ENCODE measurements around the gene MARCOL. TPM values are rescaled to one million over a fixed set of nuclear protein-coding genes. Genes with fewer than 3 reads are reported as not detected.

Gene MARCOL, protein sequence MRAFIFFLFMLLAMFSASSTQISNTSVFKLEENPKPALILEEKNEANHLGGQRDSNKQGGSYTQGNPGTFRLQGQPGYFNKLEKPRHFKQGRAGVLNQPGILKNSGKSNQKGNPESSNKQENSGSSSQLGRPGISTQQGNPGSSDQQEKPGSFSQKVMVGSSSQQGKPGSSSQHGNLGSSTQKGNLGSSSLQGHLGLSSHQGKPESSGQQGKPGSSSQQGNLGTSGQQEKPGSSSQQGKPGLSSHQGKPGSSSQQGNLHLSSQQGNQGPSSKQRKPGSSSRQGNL
- not detected for total RNA-seq

DNA sequence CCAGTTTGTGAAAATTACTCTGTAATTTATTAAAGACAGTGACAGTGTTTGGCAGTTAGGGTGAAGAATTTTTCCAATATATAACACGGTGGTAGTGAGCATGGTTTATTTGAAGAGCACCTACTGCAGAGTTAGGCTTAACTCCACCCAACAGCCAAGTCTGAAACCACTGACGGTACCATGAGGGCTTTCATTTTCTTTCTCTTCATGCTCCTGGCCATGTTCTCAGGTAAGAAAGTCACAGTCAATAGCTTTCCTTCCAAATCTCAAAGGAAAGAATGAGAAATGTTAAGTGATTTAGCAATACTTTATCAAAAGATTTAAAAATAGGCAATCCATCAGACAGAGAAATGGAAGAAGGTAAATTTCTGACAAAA, at the start of gene MARCOL:
Gene MARCOL, plus strand, starts transcription at position 108 of the 377 bp plus-strand sequence. Its CDS starts 73 bp downstream, at position 181.
- no peak for DNase-seq

DNA sequence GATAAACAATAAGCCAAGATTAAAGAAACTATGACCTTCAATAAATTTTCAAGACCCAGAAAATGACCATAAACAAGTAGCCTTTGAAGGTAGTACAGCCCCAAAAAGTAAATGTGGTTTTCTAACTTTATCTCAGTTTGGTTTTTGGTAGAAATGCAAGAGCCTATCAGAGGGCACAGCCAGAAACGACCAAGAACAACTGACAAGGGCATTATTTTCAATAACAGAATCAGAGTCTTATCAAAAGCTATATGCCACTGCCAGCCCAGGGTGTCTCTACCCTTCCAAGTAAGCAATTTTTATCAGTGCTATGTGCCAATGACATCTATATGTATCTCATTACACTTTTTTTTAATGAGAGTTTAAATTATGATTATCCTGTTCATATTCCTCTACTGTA, 47.3 kb upstream of the MARCOL start:
- DNase-seq, result no peak

DNA sequence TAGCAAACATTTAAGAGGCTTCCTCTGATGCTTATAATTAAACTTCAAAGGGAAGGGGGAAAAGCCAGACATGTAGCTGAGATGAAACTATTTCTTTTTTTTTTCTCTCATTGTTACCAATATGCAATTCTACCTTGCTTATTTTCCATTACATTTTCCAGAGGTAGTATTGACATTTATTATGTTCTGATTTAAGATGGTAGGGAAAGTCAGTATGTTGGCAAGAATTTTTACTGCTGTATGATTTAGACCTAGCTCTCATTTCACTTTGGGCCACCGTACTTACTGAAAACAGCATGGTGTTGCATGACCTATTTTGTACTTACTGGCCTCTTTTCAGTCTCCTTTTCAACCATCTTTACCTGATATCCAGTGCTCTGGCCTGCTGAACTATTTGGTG, 45.1 kb upstream of the MARCOL start:
- DNase-seq, result no peak

DNA sequence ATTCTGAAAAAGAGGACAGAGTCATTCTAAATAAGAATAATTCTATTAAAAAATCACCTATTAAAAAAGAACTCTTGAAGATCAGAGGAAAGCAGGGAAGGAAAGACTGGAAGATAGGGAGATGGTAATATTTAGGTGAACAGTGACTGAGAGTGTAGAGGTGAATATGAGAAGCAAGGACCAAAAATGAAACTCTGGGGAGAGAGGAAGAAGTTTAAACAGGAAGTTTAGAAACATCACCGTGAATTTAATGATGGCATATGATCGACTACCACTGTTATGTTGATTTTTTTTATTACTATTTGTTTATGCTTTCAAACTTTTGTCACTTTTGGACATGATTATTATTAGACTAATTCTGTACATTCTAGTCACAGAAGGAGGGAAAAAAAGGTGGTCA, 37.2 kb upstream of the MARCOL start:
- DNase-seq, result no peak

DNA sequence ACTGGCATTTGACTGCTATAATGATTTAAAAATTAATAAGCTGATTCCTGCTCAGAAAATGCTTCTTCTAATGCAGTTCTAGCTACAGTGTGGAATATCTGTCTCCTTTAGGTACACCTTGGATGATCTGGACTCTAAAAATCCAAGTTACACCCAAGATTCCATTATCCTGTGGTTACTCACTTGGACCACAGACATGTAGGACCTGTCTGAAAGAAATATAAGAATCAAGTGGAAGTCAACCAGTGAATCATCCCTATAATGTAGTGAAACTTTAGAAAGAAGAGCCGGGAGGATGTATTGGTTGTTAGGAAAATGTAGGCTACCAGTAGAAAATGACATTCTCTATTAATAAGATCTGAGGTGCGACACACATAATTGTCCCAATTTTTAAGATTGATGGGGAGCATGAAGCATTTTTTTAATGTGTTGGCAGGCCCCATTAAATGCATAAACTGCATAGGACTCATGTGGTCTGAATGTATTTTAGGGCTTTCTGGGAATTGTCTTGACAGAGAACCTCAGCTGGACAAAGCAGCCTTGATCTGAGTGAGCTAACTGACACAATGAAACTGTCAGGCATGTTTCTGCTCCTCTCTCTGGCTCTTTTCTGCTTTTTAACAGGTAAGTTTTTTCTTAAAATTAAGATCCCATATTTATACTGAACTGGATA, 35.7 kb upstream of the MARCOL start, which contains the start of gene SPINK6:
Gene SPINK6, plus strand, starts transcription at position 512 of the 673 bp plus-strand sequence. Its CDS starts 55 bp downstream, at position 567.
- no peak for DNase-seq

DNA sequence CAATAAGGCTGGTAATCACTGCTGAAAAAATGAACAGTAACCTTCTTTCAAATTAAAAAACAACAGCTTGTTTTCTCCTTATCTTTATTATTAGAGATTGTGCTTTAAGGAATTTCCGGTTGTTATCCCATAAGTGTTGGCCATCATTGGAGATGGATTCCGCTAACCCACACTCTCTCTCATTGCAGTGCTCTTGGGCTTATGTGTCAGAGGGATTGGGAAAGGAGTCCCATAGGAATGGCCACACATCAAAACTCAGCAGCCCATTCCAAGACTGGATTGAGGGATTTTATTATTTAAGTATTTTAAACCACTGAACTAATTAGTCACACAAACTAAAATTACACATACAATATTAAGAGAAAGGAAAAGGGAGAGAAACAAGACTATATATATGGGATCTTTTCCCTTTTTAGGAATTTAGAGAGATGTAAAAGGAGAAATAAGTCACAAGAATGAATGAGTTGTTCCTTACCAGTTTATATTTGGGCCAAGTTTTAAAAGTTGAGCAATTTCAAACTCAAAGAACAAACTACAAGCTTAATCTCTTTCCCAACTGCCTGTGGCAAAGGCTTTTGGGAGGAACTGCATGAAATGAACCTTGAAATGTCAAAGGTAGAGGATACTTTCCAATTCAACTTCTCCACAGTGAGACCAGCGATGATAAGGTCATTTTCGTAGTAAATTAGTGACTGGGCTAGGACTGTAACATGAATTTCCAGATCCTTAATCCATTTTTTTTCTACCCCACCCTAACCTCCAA, 33.1 kb upstream of the MARCOL start:
- DNase-seq, result no peak

DNA sequence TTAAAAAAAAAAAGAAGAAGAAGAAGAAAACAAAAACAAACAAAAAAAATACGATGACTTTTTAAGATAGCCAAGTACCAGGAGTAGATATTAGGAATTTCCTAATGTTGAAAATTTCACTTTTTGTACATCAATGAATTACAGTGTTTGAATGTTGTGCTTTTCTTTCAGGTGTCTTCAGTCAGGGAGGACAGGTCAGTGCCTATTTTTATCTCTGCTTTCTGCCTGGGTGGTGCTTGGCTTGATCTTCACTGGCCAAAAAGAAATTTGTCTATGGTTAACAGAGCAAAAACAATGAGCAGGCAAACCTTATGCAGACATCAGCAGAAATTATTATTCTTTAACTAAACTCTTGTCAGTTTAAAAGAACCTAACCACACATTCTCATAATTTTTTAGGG, 32.5 kb upstream of the MARCOL start:
- DNase-seq, result no peak

DNA sequence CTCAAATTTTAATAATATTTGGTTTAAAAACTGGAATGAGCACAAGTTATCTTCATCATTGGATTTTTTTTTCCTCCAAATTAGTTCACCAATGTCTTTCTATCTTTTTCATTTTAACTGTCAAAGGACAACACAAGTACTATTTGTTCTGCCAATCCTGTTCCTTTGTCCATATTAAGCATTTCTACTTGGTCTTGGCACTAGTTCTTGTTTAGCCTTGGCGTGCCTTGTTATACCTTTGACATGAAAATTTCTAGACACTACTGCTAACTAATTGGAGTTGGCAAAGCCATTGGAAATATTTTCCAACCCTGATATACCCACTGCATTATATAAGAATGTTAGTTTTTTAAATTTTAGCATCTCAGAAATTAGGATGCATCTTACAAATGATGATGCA, 31.7 kb upstream of the MARCOL start:
- no peak for DNase-seq

DNA sequence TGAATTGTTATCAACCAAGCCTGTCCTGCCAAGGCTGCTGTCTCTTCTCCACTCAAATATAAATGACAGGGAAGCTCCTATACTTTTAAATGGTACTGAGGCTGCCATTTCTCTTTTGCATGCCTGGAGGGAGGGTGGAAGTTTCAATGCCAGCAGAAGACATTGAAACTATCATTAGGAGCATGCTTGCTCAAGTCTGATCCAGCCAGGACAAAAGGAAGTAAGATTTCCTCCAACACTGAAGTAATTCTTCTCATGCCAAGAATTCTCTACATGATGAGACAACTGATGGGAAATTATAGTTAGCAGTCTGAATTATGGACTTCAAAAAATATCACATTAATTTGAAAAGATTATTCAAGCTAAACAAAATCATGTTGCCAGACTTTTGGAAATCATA, 30.1 kb upstream of the MARCOL start:
- no peak for DNase-seq

DNA sequence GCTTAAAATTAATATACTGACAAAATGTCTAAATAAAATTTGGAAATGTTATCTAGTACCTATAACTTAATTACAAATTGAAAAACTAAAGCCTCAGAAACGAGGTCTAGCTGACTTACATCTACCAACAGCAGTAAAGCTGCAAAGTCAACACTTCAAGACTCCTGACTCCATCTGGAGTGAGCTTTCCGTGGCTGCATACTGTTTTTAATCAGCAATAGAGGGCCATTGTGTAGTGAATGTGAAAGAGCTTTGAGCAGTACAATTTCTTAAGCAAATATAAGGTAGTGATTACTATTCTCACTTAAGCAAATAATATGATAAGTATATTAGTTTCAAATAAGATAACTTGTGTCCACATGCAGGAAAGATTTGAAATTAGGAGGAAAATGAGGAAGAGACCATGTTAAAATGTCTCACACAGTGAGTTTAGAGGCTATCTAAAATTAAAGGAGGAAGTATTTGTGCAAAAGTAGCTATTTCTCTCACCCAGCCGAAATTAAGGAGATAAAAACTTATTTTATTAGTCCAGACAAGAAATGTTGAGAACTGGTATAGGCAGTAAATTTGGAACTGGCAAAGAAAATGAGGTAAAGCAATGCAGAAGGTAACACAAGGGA, 29.1 kb upstream of the MARCOL start:
- no peak for DNase-seq

DNA sequence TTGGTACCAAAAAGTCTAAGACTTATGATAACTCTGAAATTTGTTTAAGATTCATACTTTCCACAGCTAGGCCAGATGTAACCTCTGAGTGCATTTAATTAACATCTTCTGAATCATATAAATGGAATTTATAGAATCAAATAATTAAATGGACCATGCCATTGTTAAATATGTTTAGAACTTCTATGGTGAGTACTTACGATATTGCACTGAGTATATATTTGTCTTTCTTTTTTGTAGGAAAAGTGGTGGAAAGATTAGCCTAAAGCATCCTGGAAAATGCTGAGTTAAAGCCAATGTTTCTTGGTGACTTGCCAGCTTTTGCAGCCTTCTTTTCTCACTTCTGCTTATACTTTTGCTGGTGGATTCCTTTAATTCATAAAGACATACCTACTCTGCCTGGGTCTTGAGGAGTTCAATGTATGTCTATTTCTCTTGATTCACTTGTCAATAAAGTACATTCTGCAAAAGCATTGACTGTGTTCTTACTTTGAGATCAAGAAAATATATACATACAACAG, 23.6 kb upstream of the MARCOL start:
- no peak for DNase-seq

DNA sequence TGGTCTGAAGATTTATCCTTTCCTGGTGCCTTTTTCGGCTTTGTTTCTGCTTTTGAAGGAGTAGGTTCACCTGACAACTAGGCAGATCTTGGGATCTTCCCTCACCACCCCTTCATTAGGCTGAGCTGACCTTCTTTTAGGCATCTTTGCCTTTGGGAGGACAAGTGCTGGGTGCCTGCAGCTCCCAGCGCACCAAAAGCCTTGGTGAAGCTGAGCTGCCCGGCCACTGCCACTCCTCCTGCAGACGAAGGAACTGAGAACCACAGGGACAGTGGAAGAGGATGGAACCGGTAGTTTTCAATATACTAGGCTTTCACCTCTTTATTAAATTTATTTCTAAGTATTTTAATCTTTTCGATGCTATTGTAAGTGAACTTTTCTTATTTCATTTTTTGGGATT, 16.8 kb upstream of the MARCOL start:
- no peak for DNase-seq

DNA sequence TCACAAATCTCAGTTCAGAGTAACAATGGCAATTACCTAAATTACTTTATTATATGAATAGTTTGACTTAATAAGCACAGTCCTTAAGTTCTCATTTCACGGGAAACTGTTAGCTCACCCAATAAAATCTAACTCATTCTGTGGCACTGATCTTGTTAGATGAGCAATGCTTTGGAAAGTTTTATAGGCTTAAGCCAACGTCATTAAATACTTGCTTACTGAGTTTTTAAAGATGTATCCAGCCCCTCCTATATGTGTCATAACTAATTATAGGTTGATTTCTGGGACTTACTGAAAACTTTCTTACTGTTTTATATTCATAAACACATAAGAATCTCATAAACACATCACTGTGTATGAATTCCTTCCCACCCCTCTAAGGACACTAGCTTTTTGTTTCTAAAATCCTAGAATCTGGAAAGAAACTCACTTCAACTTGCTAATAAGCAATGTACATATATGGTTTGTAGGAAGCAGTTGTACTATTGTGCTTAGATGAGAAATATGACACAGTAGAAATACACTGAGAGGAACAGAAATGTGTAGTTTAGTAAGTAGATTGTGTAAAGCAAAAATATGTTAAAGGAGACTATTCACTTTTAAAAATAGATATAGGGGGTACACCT, 14.1 kb upstream of the MARCOL start:
- DNase-seq, result no peak

DNA sequence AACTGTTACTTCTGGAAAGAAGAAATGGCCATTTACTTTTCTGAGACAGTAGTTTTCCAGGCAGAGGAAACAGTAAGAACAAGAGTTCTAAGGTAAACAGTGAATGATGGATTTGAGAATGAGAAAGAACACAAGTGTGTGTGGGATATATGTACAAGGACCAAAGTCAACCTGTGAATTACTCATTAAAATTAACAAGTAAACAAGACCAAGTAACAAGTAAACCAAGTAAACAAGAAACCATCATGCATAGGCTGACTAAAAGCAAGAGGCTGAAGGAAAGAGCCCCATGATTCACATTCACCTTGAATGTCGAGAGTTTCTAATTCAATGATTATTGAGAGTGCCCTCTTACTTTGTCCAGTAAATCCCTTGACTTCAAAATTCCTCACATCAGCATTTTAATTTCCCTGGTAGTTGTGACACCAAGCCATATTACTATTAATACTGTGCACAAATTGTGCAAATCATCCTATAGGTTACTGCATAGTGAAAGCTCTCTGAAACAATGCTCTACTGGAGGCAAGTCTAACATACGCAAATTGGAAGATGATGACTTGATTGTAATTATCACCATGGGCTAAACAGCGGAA, 9.8 kb upstream of the MARCOL start:
- DNase-seq, result no peak

DNA sequence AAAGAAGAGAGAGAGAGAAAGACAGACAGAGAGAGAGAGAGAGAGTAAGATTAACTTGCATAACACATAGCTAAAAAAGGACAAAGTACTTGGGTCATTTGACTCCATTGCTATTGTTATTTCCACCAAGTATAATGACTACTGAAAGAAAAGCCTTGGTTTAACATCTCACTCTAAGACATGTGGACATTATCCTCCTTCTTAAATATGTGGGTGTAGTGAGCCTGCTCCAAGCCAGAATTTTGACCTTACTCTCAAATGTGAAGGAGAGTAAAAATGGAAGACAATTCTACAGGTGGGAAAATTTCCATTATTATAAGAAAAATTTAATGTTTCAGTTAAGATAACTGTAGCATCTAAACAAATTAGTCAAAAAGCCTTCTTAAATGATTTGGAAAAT, 8.5 kb upstream of the MARCOL start:
- DNase-seq, result no peak

DNA sequence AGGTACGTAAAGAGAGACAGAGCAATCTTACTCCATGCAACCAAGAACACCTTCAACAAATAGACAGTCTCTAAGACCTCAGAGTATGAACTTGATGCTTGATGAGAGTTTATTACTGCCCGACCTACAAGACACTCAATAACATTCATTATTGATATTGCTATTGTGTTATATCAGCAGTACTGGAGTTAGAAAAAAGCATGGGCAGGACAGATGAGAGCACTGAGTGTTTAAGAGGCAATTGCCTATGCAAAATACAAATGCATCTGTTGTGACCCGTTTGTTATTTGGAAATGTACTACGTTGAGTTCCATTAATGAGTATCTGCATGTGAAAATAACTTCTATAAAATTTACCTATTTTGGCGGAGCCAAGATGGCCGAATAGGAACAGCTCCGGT, 8.1 kb upstream of the MARCOL start:
- no peak for DNase-seq

DNA sequence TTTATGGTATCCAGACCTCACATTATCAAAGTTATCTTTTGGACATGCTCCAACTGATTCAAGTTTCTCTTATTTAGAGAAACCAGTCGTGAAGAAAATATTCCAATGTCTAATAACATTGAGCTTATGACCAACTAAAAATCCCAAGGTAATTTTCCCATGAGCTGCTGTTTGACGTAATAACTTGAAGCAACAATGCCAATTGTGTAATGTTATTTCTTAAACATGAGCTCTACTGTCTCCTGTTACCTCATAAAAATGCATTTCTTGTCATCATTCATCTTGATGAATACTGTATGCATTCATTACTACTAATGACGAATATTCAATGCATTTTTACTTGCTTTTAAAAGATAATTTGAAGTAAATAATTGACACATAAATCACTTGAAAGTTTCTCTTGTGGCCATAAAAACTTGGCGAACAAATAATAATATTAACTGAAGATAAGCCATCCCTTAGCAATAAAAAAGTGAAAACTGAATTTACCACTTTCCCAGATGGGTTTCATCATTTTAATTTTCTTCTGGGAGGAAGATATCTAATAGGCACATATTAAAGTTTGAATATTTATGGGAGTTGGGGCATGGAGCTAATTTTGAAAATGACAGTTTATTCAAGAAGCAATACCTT, 424 bp upstream of the MARCOL start:
- no peak for DNase-seq

DNA sequence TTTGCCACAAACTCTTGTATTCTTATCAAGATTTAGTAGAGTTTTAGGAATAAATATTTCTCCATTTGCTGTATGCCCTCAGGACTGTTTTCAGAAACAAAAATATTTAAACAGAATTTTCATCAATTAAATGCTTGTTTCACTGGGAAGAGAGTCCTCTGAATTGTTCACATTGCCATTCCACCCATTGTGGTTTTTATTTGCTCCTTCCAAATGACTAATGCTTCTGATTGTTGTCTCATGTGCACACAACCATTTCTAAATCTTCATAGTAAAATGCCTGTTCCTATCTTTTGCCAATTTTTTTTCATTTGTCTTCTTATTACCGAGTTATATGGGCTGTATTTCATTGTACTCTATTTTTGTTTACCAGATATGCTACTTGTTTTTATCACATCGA, 10.6 kb downstream of the MARCOL start:
- no peak for DNase-seq

DNA sequence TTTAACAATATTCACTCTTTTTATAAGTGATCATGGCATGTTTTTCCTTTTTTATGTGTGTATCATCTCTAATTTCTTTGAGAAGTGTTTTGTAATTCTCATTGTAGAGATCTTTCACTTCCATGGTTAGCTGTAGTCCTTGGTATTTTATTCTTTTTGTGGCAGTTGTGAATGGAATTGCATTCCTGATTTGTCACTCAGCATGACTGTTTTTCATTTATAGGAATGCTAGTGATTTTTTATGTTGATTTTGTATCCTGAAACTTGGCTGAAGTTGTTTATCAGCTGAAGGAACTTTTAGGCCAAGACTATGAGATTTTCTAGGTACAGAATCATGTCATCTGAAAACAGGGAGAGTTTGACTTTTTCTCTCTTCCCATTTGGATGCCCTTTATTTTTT, 17.1 kb downstream of the MARCOL start:
- DNase-seq, result no peak

DNA sequence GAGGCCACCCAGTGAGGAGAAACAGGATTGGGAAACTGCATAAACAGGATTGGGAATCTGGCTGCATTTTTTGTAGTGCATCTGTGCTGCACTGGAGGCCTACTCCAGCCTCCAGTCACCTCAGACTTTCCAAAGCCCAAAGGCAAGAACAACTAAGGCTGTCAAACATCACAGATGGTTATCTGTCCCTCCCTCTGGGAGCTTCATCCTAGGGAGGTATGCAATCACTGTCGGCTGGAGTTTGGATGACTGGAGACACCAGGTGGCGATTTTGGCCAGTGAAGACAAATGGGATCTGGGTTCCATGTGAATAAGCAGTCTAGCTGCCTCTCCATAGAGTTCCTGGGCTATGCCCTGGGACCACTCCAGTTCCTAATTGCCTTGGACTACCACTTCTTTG, 21.0 kb downstream of the MARCOL start:
- no peak for DNase-seq

DNA sequence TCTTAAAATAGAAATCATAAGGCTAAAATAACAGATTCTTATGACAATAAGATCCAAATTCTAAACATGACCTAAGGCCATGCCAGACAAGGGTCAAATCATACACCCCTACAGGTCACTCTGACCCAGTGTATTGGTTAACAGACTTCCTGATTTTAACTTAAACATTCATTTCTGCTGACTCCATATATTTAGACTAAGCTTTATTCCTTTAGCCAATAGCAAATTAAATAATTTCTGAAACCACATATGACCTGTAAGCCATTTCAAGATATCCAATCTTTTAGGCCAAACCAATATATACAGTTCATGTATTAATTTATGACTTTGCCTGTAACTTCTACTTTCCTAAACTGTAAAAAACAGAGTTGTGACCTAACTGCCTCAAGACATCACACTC, 22.9 kb downstream of the MARCOL start:
- DNase-seq, result no peak
